NCI-H1105 (cell line): ENCODE measurements around the gene ATF7.
"Not testable (repeated sequence)": the region's sequence is repeated elsewhere in the genome, so short reads cannot be mapped to it uniquely, and the experiment has no call there.

ENCODE experiments used
- DNase-seq: peaks from one replicate; lab custom pipeline; 2025; lab: John Stamatoyannopoulos, UW

ATF7 gene

GRCh38 chr12:53626702-53627169 is 554 bp upstream of the ATF7 start:
- DNase-seq, result no peak

- DNase-seq, result no peak
These were observed 723 bp downstream of the ATF7 start for GRCh38 chr12:53625373-53625945.

DNA sequence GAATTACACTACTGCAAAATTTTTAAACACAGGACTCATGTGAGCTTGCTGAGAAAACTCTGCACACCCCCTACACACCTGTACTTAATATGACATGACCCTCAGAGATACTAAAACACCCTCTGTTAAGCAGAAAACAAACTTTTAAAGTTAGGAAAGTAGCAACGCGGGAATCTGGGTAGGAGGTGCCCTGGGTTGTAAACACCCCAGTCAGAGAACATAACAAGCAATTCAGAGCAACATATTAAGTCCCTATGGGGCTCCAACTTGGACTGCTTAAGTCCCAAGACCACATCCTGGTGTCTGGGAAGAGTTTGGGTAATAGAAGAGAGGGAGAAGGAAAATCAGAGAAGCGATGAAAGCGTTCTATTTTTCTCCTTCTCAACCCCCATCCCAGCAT is 1.2 kb downstream of the ATF7 start:
- no peak for DNase-seq

GRCh38 chr12:53624458-53624857 is 1.7 kb downstream of the ATF7 start:
- no peak for DNase-seq

DNA sequence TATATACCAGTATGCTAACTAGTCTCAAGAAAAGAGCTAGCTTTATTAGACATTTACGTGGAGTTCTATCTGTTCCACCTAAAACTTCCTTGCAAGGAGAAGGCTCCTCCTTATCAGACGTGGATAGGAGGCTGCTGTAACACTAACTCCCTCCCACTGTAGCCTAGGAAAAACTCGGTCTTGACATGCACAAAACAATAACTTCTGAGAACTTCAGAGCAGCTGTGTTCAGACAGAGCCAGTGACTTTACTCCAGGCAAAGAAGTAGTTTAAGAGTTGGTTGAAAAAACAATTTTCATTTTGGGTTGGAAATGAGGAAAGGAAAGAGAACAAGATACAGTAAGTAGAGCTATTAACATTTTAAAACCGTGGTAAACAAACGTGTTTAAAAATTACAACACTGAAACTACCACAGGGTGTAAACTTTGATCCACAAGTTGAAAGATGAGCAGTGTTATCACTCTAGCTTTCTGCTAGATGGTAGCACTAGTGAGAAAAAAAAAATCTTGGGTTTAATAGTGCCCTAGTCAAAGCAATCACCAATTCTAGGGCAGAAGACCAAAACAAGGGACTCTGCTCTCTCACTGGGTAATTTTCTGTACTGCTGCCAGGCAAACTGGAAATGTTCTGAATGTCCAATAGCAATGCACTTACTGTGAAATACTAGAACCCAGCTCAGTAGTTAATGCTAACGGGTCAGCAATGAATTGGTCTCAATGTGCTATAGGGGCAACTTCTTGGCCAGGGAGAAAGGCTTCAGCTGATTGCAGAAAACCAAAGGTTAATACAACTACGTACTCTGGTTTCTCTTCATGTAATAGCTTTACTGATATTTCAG is 2.4 kb downstream of the ATF7 start:
- DNase-seq, result no peak

GRCh38 chr12:53622724-53623123 is 3.5 kb downstream of the ATF7 start:
- no peak for DNase-seq

- DNase-seq, result no peak
These were observed 7.9 kb downstream of the ATF7 start for GRCh38 chr12:53618275-53618674.

- no peak for DNase-seq
These were observed 8.5 kb downstream of the ATF7 start for GRCh38 chr12:53617700-53618099.

- DNase-seq, result no peak
These were observed 9.2 kb downstream of the ATF7 start for GRCh38 chr12:53616950-53617349.

DNA sequence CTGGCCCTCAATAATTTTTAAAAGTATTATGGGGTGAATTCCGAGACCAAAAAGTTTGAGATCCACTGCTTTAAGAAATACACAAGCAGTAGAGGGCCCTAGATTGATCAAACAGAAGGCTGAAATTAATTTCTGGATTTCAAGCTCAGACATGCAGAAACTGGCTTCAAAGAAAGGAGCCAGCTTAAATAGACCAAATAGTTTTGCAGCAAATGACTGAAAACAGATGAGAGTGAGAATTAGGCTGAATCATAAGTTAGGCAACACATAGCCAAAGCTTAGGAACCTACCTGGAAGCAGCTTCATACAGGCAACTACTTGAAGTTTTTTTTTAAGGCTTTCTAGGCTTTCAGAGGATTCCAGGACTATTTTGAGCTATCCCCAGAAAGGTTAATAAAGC is 12.4 kb downstream of the ATF7 start:
- DNase-seq, result no peak

DNA sequence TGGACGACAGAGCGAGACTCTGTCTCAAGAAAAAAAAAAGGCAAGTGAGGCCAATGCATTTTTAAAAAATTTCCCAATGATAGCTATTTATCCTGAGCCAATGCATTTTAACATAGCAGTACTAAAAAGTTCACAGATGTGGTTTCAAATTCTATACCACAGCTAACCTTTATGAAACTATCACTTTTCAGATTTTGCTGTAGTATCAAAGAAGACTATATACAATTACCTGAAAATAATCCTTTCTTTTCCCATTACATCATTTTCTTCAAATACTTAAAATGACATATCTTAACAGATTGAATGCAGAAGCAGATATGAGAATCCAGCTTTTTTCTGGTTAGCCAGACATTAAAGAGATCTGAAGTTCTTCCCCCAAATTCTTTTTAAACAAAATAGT is 13.2 kb downstream of the ATF7 start:
- no peak for DNase-seq

DNA sequence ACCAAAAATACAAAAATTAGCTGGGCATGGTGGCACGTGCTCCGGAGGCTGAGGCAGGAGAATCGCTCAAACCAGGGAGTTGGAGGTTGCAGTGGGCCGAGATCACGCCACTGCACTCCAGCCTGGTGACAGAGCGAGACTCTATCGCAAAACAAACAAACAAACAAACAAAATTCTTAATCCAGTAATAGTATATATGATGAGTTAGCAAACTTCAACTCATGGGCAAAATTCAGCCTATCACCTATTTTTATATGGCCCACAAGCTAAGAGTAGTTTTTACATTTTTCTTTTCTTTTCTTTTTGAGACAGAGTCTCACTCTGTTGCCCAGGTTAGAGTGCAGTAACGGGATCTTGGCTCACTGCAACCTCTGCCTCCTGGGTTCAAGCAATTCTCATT is 14.9 kb downstream of the ATF7 start:
- no peak for DNase-seq

GRCh38 chr12:53606688-53607087 is 19.5 kb downstream of the ATF7 start:
- not testable (repeated sequence) for DNase-seq

DNA sequence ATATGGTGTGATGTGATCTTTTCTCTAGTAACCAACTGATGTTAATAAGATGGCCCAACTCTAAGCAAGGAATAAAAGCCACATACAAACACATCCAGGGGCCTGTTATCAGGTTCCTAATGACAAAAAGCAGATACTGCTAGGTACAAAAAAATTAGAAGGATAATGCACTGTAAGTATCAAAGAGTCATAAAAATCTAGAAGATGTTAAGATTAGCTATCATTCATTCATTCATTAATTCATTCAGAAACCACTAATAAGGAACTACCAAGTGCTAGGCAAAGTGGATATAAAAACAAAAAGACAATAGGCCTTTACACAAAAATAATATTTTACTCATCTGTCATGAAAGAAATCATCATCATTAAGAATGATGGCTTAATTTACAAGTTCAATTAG is 21.6 kb downstream of the ATF7 start:
- DNase-seq, result no peak

DNA sequence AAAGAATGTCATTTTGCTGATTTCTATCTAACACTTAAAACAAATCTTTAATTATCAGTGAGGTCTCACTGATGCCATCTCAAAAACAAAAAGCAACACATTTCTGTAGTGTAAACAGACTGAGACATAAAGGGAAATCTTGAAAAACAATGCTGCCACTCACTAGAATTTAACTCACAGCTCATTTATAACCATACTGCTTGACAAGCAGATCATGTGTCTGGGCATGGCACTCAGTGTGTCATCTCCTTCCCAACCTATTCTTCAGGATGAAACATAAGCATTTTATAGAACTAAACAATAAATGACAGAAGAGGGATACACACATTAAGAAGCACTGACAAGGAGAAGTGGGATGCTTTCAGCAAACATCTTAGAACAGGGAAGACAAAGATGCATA is 22.4 kb downstream of the ATF7 start:
- DNase-seq, result no peak

- DNase-seq, result no peak
These were observed 23.0 kb downstream of the ATF7 start for GRCh38 chr12:53603196-53603595.

DNA sequence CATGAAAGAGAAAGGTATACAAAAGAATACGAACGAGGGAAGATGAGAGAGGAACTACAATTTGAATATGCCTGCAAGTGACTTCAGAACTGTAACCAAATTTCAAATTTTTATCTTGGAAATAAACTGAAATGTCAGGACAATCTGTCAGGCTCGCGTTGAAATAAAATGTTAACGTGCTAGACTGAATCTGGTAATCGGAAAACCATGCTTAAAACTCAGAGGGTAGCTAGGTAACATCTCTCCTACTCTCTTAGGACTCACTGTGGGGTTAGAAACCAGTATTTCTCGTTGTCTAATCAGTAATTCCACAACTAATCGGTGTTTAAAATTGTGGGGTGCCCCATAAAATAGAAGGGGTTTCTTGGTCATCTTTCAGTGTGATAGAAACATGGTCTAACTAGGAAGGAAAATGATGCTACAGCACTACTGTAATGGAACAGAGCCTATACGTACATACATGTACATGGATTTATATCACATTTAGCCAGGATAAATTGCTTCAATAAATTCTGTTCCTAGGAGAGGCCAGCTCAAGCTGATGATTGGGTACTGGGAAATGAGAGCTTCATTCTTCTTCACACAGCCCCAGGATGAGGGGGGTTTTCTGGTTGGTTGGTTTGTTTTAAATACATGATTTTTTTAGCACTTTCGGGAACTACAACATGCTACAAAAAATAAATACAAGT is 23.9 kb downstream of the ATF7 start:
- no peak for DNase-seq

- no peak for DNase-seq
These were observed 24.8 kb downstream of the ATF7 start for GRCh38 chr12:53601296-53601847.

DNA sequence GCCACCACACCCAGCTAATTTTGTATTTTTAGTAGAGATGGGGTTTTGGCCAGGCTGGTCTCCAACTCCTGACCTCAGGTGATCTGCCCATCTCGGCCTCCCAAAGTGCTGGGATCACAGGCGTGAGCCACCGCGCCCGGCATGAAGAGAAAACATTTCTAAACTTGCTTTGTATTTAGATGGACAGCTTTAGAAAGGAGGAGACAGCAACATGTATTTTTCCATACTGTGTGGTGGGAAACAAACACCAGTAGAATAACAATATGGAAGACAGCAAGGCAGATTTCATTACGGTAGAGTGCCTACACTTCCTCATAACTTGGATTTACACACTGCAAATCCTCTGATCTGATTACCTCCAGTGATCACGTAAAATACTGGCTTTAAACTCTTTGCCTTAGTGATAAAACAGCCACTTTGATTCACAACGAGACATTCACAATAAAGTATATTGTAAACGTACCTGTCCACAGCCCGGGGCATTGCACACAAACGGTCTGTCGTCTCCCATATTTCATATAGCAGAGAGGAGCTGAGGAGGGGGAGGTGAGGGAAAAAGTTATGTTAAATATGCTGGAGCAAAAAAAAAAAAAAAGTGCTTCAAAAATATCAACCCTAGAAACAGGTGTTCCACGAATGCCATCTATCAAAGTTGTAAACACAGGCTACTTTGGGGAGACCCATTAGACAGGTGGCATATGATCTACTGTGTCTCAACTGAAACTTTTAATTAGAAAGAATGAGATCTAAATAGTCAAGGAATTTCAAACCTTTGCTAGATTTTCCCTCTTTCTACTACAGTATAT is 25.5 kb downstream of the ATF7 start:
- DNase-seq, result no peak

GRCh38 chr12:53599579-53599978 is 26.6 kb downstream of the ATF7 start:
- no peak for DNase-seq

DNA sequence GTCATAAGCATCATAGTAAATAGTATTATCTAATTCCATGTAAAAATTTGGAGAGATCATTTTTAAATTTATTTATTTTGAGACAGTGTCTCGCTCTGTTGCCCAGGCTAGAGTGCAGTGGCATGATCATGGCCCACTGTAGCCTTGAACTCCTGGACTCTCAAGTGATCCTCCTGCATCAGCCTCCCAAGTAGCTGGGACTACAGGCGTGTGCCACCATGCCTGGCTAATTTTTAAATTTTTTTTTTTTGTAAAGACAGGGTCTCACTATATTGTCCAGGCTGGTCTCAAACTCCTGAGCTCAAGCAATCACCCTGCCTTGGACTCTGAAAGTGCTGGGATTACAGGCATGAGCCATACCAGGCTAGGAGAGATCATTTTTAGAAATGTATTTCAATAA is 27.2 kb downstream of the ATF7 start:
- DNase-seq, result not testable (repeated sequence)

- DNase-seq, result no peak
These were observed 29.2 kb downstream of the ATF7 start for GRCh38 chr12:53596920-53597363.
